ENCODE results near the gene IRAK1. TPM values are rescaled to one million over a fixed set of nuclear protein-coding genes. Genes with fewer than 3 reads are reported as not detected.

IRAK1 gene
- total and polyA plus RNA-seq, 9 of the 15 experiments (the other 6 are each of a cell fraction or from before 2014, with no cell fraction given): 11.6 to 261 (median 91.6) TPM

DNA sequence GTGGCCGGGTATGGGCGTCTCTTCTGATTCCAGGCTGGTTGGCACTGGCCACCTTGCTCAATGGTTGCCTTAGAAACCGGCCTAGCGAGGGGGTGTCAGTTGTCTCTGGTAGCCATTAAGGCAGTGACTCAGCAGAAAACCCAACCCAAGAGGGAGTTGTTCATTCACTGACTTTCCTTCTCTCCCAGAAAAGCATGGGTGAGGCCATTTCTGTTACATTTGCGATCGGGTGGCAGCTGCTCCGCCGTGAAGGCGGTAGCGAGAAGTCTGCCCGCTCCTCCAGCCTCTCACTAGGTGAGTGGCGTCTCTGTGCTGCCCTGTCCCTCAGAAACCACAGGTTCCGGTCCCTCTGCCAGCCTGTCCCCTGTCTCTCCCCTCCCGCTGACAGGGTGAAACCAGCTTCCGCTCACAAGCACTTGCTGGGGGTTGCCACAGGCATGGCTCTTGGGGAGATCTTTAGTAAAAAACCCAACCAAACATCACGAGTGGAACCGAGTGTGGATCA lies 17.4 kb downstream of the IRAK1 start (continued):
- TF ChIP-seq, protein P1, sequence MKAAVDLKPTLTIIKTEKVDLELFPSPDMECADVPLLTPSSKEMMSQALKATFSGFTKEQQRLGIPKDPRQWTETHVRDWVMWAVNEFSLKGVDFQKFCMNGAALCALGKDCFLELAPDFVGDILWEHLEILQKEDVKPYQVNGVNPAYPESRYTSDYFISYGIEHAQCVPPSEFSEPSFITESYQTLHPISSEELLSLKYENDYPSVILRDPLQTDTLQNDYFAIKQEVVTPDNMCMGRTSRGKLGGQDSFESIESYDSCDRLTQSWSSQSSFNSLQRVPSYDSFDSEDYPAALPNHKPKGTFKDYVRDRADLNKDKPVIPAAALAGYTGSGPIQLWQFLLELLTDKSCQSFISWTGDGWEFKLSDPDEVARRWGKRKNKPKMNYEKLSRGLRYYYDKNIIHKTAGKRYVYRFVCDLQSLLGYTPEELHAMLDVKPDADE (conservative IDR thresholded peaks at IDR 0.05; ENCODE audit: control insufficient read depth, low read depth, low read length): no peak
- no peak for TF ChIP-seq ASH1L (IDR thresholded peaks at IDR 0.05; ENCODE audit: borderline replicate concordance, low read depth, partially characterized antibody)
- no peak for TF ChIP-seq CREM (IDR thresholded peaks at IDR 0.05; ENCODE audit: low read depth)
- TF ChIP-seq HEY1 (CRISPR knock-in tag; IDR thresholded peaks at IDR 0.05; ENCODE audit: borderline replicate concordance): no peak
- no peak for TF ChIP-seq ZNF436 (CRISPR knock-in tag; IDR thresholded peaks at IDR 0.05)
- peak; percentile 47 to 88 (median 73) for TF ChIP-seq YY1 (IDR thresholded peaks at IDR 0.05; ENCODE audit: borderline replicate concordance in 1 of 3, control insufficient read depth in 1 of 3, extremely low read depth in 1 of 3, insufficient read depth in 3 of 3, insufficient read length in 1 of 3, insufficient replicate concordance in 2 of 3, low read depth in 1 of 3, low read length in 2 of 3)
- TF ChIP-seq GATA2 (CRISPR knock-in tag; IDR thresholded peaks at IDR 0.05): no peak
- no peak for TF ChIP-seq ZNF408 (CRISPR knock-in tag; IDR thresholded peaks at IDR 0.05; ENCODE audit: low read depth)
- no peak for TF ChIP-seq STAT5A (IDR thresholded peaks at IDR 0.05; ENCODE audit: borderline replicate concordance, low read length)
- TF ChIP-seq, protein P2, sequence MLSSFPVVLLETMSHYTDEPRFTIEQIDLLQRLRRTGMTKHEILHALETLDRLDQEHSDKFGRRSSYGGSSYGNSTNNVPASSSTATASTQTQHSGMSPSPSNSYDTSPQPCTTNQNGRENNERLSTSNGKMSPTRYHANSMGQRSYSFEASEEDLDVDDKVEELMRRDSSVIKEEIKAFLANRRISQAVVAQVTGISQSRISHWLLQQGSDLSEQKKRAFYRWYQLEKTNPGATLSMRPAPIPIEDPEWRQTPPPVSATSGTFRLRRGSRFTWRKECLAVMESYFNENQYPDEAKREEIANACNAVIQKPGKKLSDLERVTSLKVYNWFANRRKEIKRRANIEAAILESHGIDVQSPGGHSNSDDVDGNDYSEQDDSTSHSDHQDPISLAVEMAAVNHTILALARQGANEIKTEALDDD (IDR thresholded peaks at IDR 0.05): no peak
- no peak for TF ChIP-seq PPARD (CRISPR knock-in tag; IDR thresholded peaks at IDR 0.05)
- no peak for TF ChIP-seq DNMT1 (IDR thresholded peaks at IDR 0.05)
- TF ChIP-seq ESRRB (CRISPR knock-in tag; IDR thresholded peaks at IDR 0.05; ENCODE audit: borderline replicate concordance): no peak
- no peak for TF ChIP-seq NBN (IDR thresholded peaks at IDR 0.05; ENCODE audit: low read depth)
- TF ChIP-seq YBX1 (IDR thresholded peaks at IDR 0.05): no peak
- TF ChIP-seq TGIF2 (CRISPR knock-in tag; IDR thresholded peaks at IDR 0.05): no peak
- TF ChIP-seq ETV1 (tag; conservative IDR thresholded peaks at IDR 0.05; ENCODE audit: low read depth): peak; percentile 76
- 0 out of 4 replicates have a peak, but pooled peaks of 1 of the 2 experiments have one; percentile 9 for TF ChIP-seq TRIM24 (IDR thresholded peaks at IDR 0.05)
- TF ChIP-seq TCF7 (IDR thresholded peaks at IDR 0.05; ENCODE audit: borderline replicate concordance): no peak
- TF ChIP-seq, protein P3, sequence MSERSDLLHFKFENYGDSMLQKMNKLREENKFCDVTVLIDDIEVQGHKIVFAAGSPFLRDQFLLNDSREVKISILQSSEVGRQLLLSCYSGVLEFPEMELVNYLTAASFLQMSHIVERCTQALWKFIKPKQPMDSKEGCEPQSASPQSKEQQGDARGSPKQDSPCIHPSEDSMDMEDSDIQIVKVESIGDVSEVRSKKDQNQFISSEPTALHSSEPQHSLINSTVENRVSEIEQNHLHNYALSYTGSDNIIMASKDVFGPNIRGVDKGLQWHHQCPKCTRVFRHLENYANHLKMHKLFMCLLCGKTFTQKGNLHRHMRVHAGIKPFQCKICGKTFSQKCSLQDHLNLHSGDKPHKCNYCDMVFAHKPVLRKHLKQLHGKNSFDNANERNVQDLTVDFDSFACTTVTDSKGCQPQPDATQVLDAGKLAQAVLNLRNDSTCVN (CRISPR knock-in tag; IDR thresholded peaks at IDR 0.05): peak; percentile 66; the same call in 1 of the 2 replicates
- no peak; the same call in 1 of the 2 replicates for TF ChIP-seq MTA3 (IDR thresholded peaks at IDR 0.05; ENCODE audit: borderline replicate concordance)
- TF ChIP-seq ZNF778 (CRISPR knock-in tag; IDR thresholded peaks at IDR 0.05): no peak
- TF ChIP-seq SOX6 (IDR thresholded peaks at IDR 0.05): no peak
- no peak for TF ChIP-seq MCM3 (IDR thresholded peaks at IDR 0.05)
- TF ChIP-seq, protein P4, sequence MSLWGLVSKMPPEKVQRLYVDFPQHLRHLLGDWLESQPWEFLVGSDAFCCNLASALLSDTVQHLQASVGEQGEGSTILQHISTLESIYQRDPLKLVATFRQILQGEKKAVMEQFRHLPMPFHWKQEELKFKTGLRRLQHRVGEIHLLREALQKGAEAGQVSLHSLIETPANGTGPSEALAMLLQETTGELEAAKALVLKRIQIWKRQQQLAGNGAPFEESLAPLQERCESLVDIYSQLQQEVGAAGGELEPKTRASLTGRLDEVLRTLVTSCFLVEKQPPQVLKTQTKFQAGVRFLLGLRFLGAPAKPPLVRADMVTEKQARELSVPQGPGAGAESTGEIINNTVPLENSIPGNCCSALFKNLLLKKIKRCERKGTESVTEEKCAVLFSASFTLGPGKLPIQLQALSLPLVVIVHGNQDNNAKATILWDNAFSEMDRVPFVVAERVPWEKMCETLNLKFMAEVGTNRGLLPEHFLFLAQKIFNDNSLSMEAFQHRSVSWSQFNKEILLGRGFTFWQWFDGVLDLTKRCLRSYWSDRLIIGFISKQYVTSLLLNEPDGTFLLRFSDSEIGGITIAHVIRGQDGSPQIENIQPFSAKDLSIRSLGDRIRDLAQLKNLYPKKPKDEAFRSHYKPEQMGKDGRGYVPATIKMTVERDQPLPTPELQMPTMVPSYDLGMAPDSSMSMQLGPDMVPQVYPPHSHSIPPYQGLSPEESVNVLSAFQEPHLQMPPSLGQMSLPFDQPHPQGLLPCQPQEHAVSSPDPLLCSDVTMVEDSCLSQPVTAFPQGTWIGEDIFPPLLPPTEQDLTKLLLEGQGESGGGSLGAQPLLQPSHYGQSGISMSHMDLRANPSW (CRISPR knock-in tag; IDR thresholded peaks at IDR 0.05): no peak
